ENCODE data around the gene ADM2.

DNA sequence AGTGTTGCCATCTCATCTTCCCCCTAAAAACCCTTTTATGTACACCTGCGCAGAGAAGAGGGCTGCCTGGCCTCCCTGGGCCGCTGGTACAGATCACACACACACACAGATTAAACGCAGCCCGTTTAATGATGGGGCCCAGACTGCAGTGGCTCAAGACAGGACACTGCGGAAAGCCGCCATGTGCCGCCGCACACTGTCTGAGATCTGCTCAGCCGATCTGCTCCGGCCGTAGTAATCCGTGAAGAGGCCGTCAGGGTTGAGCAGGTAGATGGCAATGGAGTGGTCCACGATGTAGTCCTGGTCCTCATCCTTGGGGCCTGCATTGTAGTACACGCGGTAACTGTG lies 42.1 kb downstream of the ADM2 start:
- TF ChIP-seq, protein P1, sequence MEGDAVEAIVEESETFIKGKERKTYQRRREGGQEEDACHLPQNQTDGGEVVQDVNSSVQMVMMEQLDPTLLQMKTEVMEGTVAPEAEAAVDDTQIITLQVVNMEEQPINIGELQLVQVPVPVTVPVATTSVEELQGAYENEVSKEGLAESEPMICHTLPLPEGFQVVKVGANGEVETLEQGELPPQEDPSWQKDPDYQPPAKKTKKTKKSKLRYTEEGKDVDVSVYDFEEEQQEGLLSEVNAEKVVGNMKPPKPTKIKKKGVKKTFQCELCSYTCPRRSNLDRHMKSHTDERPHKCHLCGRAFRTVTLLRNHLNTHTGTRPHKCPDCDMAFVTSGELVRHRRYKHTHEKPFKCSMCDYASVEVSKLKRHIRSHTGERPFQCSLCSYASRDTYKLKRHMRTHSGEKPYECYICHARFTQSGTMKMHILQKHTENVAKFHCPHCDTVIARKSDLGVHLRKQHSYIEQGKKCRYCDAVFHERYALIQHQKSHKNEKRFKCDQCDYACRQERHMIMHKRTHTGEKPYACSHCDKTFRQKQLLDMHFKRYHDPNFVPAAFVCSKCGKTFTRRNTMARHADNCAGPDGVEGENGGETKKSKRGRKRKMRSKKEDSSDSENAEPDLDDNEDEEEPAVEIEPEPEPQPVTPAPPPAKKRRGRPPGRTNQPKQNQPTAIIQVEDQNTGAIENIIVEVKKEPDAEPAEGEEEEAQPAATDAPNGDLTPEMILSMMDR (IDR thresholded peaks at IDR 0.05 in 4 of 5, conservative IDR thresholded peaks at IDR 0.05 in 1 of 5): no peak
- no peak for TF ChIP-seq POLR2A (IDR thresholded peaks at IDR 0.05)
